ENCODE measurements around the gene XYLT1.
A peak's percentile ranks its signal among the peaks of the same experiment; 100 is the strongest.

Gene XYLT1

GRCh38 chr16:17229131-17229530, 241.6 kb downstream of the XYLT1 start:
- Mint-ChIP-seq H3K27ac (no peak overlapping the region), H3K27me3 (ENCODE audit: low read depth) (no peaks in the 10 kb centered on the region), H3K4me1 (ENCODE audit: low read depth) (peaks cover 16% of the 10 kb centered on the region), H3K4me3 (no peak overlapping the region), H3K36me3 (ENCODE audit: low read depth) (peaks cover 12% of the 10 kb centered on the region), H3K9me3 (no peaks in the 10 kb centered on the region)
- no peak for DNase-seq (ENCODE audit: low spot score)

- no peaks in the 10 kb centered on the region for H3K9me3 Mint-ChIP-seq
- no peaks in the 10 kb centered on the region for H3K27me3 Mint-ChIP-seq (ENCODE audit: low read depth)
- H3K4me1 Mint-ChIP-seq (ENCODE audit: low read depth), result peaks cover 16% of the 10 kb centered on the region
- peaks cover 13% of the 10 kb centered on the region for H3K36me3 Mint-ChIP-seq (ENCODE audit: low read depth)
- DNase-seq (ENCODE audit: low spot score), result no peak
- H3K4me3 Mint-ChIP-seq, result no peak overlapping the region
- no peak overlapping the region for H3K27ac Mint-ChIP-seq
Measured at GRCh38 chr16:17228708-17229055, 242.1 kb downstream of the XYLT1 start.

GRCh38 chr16:17228048-17228707, 242.6 kb downstream of the XYLT1 start:
- no peak for DNase-seq (ENCODE audit: low spot score)
- Mint-ChIP-seq H3K4me1 (ENCODE audit: low read depth) (peaks cover 16% of the 10 kb centered on the region), H3K27ac (no peak overlapping the region)

DNA sequence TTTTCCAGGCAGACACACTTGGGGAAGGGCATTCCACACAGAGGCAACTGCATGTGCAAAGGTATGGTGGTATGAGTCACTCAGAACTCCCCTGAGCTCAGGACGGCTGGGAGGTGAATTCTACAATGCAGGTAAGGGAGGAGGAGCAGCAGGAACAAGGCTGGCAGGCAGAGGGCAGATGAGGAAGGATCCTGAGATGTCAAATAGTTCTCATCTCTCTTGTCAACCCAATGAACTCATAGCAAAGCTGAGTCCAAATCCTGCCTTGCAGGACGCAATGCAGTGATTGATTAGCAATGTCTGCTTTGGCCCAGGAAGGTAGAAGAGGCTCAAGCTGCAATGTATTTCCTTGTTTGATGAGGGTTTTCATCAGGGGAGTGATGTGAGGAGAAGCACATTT, 243.5 kb downstream of the XYLT1 start:
- Mint-ChIP-seq H3K27ac (no peak overlapping the region), H3K36me3 (ENCODE audit: low read depth) (peaks cover 12% of the 10 kb centered on the region), H3K4me1 (ENCODE audit: low read depth) (peaks cover 16% of the 10 kb centered on the region), H3K9me3 (no peaks in the 10 kb centered on the region), H3K27me3 (ENCODE audit: low read depth) (no peaks in the 10 kb centered on the region), H3K4me3 (no peak overlapping the region)
- DNase-seq (ENCODE audit: low spot score), result no peak

More at GRCh38 chr16:17228048-17228707, 242.6 kb downstream of the XYLT1 start:
- no peaks in the 10 kb centered on the region for H3K9me3 Mint-ChIP-seq
- H3K4me3 Mint-ChIP-seq, result no peak overlapping the region
- H3K27me3 Mint-ChIP-seq (ENCODE audit: low read depth), result no peaks in the 10 kb centered on the region
- H3K36me3 Mint-ChIP-seq (ENCODE audit: low read depth), result peaks cover 16% of the 10 kb centered on the region

GRCh38 chr16:17225541-17225940, 245.2 kb downstream of the XYLT1 start:
- Mint-ChIP-seq H3K27me3 (ENCODE audit: low read depth) (no peaks in the 10 kb centered on the region), H3K4me3 (no peak overlapping the region), H3K4me1 (ENCODE audit: low read depth) (peaks cover 19% of the 10 kb centered on the region), H3K9me3 (no peaks in the 10 kb centered on the region), H3K36me3 (ENCODE audit: low read depth) (peaks cover 18% of the 10 kb centered on the region), H3K27ac (no peak overlapping the region)
- DNase-seq (ENCODE audit: low spot score), result no peak

DNA sequence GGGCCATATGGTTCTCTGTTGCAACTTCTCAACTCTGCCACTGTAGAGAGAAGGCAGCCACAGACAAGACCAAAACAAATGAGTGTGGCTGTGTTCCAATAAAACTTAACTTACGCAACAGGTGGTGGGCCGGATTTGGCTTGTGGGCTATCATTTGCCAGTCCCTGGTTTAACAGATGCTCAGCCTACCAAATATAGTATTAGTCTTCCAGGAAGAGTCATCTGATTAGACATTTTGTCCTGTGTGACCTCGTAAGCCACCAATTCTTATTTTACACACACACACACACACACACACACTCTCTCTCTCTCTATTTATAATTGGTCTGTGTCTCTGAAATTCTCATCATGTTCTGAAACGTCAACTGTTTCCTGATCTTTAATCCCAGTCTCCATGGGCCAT, 245.9 kb downstream of the XYLT1 start:
- peak overlapping the region; percentile 12 for H3K4me3 Mint-ChIP-seq
- no peaks in the 10 kb centered on the region for H3K9me3 Mint-ChIP-seq
- peak; percentile 4 for DNase-seq (ENCODE audit: low spot score)
- H3K27me3 Mint-ChIP-seq (ENCODE audit: low read depth), result no peaks in the 10 kb centered on the region
- H3K36me3 Mint-ChIP-seq (ENCODE audit: low read depth), result peaks cover 18% of the 10 kb centered on the region
- peak overlapping the region; percentile 16 for H3K27ac Mint-ChIP-seq
- peaks cover 19% of the 10 kb centered on the region for H3K4me1 Mint-ChIP-seq (ENCODE audit: low read depth)

DNA sequence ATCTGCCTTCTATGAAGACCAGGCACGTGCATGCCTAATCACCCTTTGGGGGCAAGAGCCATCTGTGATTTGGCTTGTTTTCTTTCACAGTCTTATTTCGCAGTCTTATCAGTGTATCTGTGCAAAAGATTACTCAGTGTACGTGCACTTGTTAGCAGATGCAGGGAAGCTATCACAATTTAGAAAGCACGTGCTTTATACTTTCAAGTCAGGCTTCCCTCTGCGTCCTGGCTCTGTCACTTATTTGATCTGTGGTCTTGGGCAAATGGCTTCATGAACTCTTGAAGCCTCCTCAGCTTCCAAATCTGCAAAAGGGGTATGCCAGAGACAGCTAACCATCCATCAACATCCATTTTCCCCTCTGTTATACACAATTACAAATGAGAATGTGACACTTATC, 246.4 kb downstream of the XYLT1 start:
- Mint-ChIP-seq H3K9me3 (no peaks in the 10 kb centered on the region), H3K27ac (no peak overlapping the region), H3K36me3 (ENCODE audit: low read depth) (peaks cover 18% of the 10 kb centered on the region), H3K27me3 (ENCODE audit: low read depth) (no peaks in the 10 kb centered on the region), H3K4me1 (ENCODE audit: low read depth) (peaks cover 19% of the 10 kb centered on the region), H3K4me3 (no peak overlapping the region)
- DNase-seq (ENCODE audit: low spot score), result no peak

- Mint-ChIP-seq H3K36me3 (ENCODE audit: low read depth) (peaks cover 18% of the 10 kb centered on the region), H3K27me3 (ENCODE audit: low read depth) (no peaks in the 10 kb centered on the region), H3K4me3 (no peak overlapping the region), H3K27ac (no peak overlapping the region), H3K9me3 (no peaks in the 10 kb centered on the region), H3K4me1 (ENCODE audit: low read depth) (peaks cover 19% of the 10 kb centered on the region)
- DNase-seq (ENCODE audit: low spot score), result no peak
Measured at GRCh38 chr16:17223576-17223975, 247.2 kb downstream of the XYLT1 start.

- no peaks in the 10 kb centered on the region for H3K27me3 Mint-ChIP-seq (ENCODE audit: low read depth)
- H3K4me1 Mint-ChIP-seq (ENCODE audit: low read depth), result peaks cover 19% of the 10 kb centered on the region
Measured at GRCh38 chr16:17222871-17223401, 247.8 kb downstream of the XYLT1 start.

GRCh38 chr16:17219991-17220390, 250.8 kb downstream of the XYLT1 start:
- no peak overlapping the region for H3K4me3 Mint-ChIP-seq
- no peaks in the 10 kb centered on the region for H3K27me3 Mint-ChIP-seq (ENCODE audit: low read depth)
- no peaks in the 10 kb centered on the region for H3K9me3 Mint-ChIP-seq
- no peak overlapping the region for H3K27ac Mint-ChIP-seq
- peaks cover 22% of the 10 kb centered on the region for H3K36me3 Mint-ChIP-seq (ENCODE audit: low read depth)
- peaks cover 10% of the 10 kb centered on the region for H3K4me1 Mint-ChIP-seq (ENCODE audit: low read depth)
- DNase-seq (ENCODE audit: low spot score), result no peak

More at GRCh38 chr16:17222871-17223401, 247.8 kb downstream of the XYLT1 start:
- H3K9me3 Mint-ChIP-seq, result no peaks in the 10 kb centered on the region
- H3K27ac Mint-ChIP-seq, result no peak overlapping the region
- no peak overlapping the region for H3K4me3 Mint-ChIP-seq
- no peak for DNase-seq (ENCODE audit: low spot score)
- peaks cover 14% of the 10 kb centered on the region for H3K36me3 Mint-ChIP-seq (ENCODE audit: low read depth)

DNA sequence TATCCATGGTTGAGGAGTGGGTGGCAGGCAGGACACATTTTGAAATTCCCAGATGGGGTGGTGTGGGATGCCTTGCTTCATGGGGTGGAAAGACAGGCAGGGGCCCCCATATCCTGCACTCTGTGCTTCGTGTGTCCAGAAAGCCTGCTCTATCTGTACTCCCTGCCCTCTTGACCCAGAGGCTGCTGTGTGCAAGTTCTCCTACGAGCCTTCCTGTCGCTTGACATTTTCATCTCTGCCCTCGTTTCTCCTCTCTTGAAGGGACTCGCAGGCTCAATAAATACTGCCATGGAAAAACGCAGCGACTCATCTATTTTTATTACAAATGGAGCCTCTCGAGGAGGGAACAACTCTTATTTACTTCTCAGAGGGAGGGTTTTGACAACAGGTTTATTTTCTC, 254.8 kb downstream of the XYLT1 start:
- Mint-ChIP-seq H3K4me1 (ENCODE audit: low read depth) (peaks cover 17% of the 10 kb centered on the region), H3K4me3 (no peak overlapping the region), H3K27ac (no peak overlapping the region), H3K36me3 (ENCODE audit: low read depth) (peaks cover 29% of the 10 kb centered on the region), H3K9me3 (peaks cover 9% of the 10 kb centered on the region), H3K27me3 (ENCODE audit: low read depth) (no peaks in the 10 kb centered on the region)
- no peak for DNase-seq (ENCODE audit: low spot score)

GRCh38 chr16:17215306-17215705, 255.5 kb downstream of the XYLT1 start:
- H3K4me3 Mint-ChIP-seq, result no peak overlapping the region
- H3K27ac Mint-ChIP-seq, result no peak overlapping the region
- peaks cover 25% of the 10 kb centered on the region for H3K36me3 Mint-ChIP-seq (ENCODE audit: low read depth)
- peaks cover 14% of the 10 kb centered on the region for H3K4me1 Mint-ChIP-seq (ENCODE audit: low read depth)
- no peak for DNase-seq (ENCODE audit: low spot score)
- H3K9me3 Mint-ChIP-seq, result peaks cover 9% of the 10 kb centered on the region
- no peaks in the 10 kb centered on the region for H3K27me3 Mint-ChIP-seq (ENCODE audit: low read depth)

- no peak for DNase-seq (ENCODE audit: low spot score)
- Mint-ChIP-seq H3K4me3 (no peak overlapping the region), H3K36me3 (ENCODE audit: low read depth) (peaks cover 25% of the 10 kb centered on the region)
Measured at GRCh38 chr16:17213974-17214373, 256.8 kb downstream of the XYLT1 start.

DNA sequence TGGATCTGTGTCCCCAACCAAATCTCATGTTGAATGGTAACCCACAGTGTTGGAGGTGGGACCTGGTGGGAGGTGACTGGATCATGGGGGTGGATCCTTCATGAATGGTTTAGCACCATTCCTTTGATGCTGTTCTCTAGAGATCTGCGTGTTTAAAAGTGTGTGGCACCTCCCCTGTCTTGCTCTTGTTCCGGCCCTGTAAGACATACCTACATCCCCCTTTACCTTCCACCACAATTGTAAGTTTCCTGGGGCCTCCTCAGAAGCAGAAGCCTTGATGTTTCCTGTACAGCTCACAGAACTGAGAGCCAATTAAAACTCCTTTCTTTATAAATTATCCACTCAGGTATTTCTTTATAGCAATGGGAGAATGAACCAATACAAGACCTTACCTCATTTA, 257.7 kb downstream of the XYLT1 start:
- H3K4me3 Mint-ChIP-seq, result no peak overlapping the region
- H3K27ac Mint-ChIP-seq, result peak overlapping the region; percentile 46
- no peak for DNase-seq (ENCODE audit: low spot score)
- no peaks in the 10 kb centered on the region for H3K27me3 Mint-ChIP-seq (ENCODE audit: low read depth)
- H3K4me1 Mint-ChIP-seq (ENCODE audit: low read depth), result peaks cover 14% of the 10 kb centered on the region
- peaks cover 25% of the 10 kb centered on the region for H3K36me3 Mint-ChIP-seq (ENCODE audit: low read depth)
- H3K9me3 Mint-ChIP-seq, result peaks cover 9% of the 10 kb centered on the region

More at GRCh38 chr16:17213974-17214373, 256.8 kb downstream of the XYLT1 start:
- Mint-ChIP-seq H3K4me1 (ENCODE audit: low read depth) (peaks cover 14% of the 10 kb centered on the region), H3K27ac (no peak overlapping the region), H3K27me3 (ENCODE audit: low read depth) (no peaks in the 10 kb centered on the region), H3K9me3 (peaks cover 9% of the 10 kb centered on the region)

DNA sequence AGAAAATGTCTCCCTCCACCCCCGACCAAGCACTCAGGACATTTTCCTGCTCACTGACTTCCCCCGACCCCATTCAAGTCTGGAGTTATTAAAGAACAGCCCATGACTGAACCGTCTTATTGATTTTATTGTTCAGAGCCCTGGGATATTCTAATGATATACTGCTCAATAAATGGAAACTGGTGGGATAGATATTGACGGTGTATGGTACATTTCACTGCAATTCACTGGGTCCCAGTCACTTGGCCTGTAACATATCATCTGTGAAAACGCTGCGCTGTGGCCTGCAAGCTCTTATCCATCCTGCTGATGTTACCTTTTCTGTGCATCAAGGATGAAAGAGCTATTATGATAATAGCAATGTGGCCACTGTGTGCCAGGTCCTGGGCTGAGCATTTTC, 258.2 kb downstream of the XYLT1 start:
- no peak overlapping the region for H3K4me3 Mint-ChIP-seq
- H3K27ac Mint-ChIP-seq, result no peak overlapping the region
- peaks cover 14% of the 10 kb centered on the region for H3K4me1 Mint-ChIP-seq (ENCODE audit: low read depth)
- no peak for DNase-seq (ENCODE audit: low spot score)
- peaks cover 9% of the 10 kb centered on the region for H3K9me3 Mint-ChIP-seq
- H3K36me3 Mint-ChIP-seq (ENCODE audit: low read depth), result peaks cover 24% of the 10 kb centered on the region
- H3K27me3 Mint-ChIP-seq (ENCODE audit: low read depth), result no peaks in the 10 kb centered on the region

Data from T-helper 2 cell treated with Interferon-gamma antibody and Interleukin-4, amounts not matched to agents 5 μg/mL and 100 μg/mL, for 36 hours (primary cell).